ENCODE data around the gene GPC5.
A peak's percentile ranks its signal among the peaks of the same experiment; 100 is the strongest.

GPC5 gene

DNA sequence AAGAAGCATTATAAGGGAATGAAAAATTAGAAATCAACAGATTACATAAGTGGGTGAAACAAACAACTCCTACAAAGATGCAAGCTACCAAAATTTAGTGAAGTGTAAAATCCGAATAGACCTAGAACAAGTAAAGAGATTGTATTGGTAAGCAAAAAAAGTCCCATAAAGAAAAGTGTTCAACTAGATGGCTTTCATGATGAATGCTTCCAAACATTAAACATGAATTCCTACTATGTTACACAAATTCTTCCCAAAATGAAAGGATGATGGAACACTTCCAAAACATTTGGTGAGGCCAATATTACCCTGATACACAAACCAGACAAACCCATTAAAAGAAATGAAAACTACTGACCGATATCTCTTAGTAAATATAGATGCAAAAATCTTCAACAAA is 139.0 kb downstream of the GPC5 start:
- DNase-seq: no peak

GRCh38 chr13:91539286-91540157 is 141.1 kb downstream of the GPC5 start:
- no peak for DNase-seq

DNA sequence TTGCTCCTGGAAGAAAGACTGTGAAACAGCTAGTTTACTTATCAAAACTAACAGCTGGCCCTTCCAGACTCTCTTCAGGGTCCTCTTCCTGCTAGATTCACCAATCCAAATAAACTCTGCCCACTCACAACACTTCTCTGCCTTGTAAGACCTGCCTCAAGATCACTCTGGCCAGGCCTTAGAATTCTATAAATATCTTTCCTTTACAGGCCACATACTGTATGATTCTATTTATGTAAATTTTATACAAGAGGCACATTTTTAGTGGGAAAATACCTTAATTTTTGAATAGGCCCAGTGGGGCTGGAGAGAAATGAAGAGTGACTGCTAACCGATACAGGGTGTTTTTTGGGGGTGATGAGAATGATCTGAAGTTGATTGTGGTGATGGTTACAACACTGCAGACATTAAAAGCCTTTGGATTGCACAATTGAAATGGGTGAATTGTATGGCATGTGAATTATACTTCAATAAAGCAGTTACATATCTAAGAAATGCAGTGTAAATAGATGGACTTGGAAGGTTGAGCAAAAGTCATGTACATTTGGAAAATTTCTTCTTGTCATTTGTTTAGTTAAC is 141.8 kb downstream of the GPC5 start:
- DNase-seq: no peak

GRCh38 chr13:91544723-91545122 is 146.3 kb downstream of the GPC5 start:
- peak in 7 of 56 donors; percentile 1 to 45 (median 2) for DNase-seq

DNA sequence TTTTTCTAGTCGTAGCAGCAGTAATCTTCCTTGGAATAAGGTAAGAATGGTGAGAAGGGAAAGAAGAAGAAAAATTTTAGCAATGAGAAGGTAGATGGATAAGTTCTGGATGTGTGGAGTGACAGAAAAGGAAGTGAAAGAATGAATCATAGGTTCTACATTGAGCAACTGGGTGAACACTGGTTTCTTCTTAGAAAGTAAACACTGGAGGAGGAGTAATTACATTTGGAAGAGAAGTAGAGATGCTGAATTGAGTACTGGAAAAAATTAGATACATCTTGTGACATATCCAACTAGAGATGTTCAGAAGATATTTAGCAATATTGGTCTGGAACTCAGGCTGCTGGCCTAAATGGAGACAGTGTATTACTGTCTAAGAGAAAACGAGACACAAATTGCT is 148.5 kb downstream of the GPC5 start:
- no peak for DNase-seq

DNA sequence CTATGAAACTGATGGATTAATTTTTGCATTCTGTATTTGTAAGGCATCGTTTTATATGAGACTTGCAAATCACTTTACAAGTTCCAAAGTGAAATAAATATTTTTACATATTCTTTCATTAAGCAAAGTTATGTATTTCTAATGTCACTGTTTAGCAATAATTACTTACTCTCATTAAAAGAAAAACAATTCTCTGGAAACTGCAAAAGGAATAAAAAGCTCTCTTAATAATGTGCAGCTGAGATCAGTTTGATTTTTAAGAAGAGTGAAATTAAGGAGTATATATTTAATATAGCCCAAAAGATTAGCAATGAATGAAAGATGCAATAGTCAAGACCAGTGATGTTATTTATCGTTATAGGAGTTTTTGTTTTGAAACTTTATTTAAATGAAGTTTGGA is 155.2 kb downstream of the GPC5 start:
- no peak for DNase-seq

DNA sequence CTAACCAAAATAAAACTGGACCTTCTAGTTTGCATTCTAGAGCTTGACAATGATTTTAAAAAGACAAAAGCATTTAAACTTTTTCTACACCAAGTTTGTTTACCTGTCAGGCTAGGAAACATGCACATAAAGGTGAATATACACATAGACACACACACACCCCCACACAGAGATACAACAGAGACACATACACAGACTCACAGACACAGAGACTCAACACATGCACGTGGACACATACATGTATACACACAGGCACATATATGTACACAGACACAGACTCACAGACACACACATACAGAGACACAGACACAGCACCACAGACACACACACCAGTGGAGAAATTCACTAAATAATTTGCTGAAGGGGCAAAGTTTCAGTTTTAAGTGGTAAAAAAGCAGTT is 155.7 kb downstream of the GPC5 start:
- no peak for DNase-seq

DNA sequence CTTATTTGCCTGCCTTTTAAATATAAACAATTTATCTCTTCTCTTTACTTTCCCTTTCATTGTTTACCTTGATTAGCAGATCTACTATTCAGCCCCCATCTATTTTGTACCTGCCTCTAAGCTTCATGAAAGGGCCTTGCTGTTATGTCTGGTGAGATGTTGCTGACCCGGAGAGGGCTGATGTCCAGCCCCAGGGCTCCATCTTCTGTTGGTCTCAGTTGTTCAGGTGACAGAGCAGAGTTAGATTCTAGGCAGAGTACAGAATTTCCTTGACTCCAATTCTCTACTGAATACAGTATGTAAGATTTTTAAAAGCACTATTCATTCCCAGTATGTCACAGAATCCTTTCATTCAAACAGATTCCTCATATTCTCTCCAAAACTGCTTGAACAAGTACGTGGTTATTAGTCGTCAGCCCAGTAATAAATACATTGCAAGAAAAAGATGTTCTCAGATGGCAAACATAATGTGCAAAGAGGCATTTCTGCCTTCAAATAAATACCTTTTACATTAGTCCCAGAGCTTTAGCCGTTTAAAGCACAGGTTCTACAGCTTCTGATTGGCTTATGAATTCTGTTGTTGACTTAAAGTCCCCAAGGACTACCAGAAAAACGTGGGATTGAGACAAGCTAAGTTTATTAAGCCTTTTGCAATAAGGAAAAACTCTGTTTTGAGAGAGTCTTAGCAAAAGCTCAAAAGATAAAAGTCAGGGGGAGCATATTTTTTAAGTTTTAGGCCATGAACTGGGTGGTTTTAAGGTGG is 159.1 kb downstream of the GPC5 start:
- no peak for DNase-seq

DNA sequence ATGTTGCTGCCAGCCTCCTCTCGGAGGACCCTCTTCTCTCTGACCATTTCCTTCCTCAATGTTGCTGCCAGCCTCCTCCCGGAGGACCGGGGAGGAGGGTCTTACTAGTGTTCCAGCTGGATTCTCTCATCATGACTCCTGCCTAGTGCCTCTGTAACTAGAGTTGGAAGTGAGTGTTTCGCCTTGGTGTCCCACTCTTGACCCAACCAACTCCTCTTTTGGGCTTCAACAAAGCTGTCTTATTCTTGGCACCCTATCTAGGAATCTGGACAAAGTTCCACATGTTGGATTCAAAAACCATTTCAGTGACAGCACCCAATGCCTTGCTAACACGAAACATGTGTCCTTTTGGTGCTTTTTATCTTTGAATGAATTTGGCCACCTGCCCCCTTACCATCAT is 165.4 kb downstream of the GPC5 start:
- DNase-seq: no peak

DNA sequence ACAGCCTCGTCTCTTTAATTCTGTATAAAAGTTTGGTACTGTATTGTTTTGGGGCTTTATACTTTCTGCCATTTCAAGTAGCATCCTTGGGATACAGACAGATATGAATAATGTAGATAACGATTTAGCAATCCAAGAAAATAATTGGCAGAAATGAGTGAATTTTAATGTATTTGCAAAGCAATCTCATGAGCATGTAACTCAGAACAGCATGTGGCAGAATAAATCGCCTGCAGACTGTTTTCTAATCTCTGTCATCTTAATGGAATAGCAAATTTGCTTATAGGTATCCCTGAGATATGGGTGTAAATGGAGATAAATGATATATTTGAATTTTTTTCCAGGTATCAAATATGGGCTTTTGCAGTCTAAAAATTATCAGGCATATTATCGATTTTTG is 166.0 kb downstream of the GPC5 start:
- DNase-seq: no peak

- DNase-seq: no peak
These were observed 166.9 kb downstream of the GPC5 start for GRCh38 chr13:91565296-91565695.

- no peak for DNase-seq
These were observed 169.2 kb downstream of the GPC5 start for GRCh38 chr13:91567485-91568207.

DNA sequence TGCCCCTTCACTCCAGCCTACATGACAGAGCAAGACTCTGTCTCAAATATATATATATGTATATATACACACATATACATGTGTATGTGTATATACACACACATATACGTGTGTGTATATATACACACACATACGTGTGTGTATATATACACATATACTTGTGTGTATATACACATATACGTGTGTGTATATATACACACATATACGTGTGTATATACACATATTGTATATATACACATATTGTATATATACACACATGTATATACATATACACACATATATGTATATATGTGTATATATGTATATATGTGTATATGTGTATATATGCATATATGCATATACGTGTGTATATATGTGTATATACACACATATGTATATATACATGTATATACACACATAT is 173.3 kb downstream of the GPC5 start:
- no peak for DNase-seq

GRCh38 chr13:91572439-91572838 is 174.0 kb downstream of the GPC5 start:
- no peak for DNase-seq

DNA sequence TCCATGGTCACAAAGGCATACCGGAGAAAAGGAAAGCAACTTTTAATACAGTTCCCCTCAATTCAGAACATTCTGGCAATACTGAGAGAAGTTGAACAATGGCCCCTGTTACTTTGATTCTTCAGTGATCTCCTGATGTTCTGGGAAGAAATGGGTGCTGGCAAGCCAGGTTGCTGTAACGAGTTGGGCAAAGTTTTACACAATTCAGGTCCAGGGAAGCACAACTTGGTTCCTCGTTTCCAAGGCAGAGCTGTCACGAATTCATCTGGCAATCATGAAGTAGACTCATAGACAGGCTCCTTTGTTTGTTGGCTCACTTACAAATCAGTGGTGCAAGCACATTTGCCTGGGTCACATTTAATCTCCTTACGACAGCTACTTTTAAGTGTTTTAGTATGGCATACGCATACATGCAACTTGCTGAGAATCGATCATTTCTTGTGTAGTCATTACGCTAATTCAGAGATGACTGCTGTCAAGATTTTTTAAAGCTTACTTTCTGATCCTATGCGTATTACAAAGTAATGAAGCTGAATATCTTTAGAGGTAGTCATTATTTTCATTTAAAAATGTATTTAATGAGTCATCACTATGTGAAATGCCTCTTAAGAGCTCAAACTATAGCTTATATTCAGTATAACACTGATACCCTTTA is 174.7 kb downstream of the GPC5 start:
- peak in 2 of 56 donors; percentile 3 for DNase-seq

GRCh38 chr13:91574766-91575165 is 176.3 kb downstream of the GPC5 start:
- DNase-seq: no peak

DNA sequence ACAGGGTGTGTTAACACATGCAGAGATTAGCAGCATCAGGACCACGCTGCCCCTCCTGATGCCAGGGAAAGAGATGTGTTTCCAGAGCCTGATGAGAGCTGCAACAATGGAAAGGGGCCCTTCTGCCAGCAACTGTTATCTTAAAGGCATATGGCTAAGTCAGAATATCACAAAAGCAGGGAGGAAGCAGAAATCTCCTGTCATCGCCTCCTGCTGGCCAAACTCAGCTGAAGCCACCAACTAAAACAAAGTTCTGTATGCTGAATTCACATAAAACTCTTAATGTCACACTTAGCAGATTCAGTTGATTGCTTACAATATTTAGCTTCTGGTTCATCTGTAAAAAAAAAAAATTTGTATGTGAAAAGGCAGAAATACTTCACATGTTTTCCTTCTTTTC is 178.2 kb downstream of the GPC5 start:
- DNase-seq: no peak

GRCh38 chr13:91579320-91579719 is 180.9 kb downstream of the GPC5 start:
- no peak for DNase-seq

DNA sequence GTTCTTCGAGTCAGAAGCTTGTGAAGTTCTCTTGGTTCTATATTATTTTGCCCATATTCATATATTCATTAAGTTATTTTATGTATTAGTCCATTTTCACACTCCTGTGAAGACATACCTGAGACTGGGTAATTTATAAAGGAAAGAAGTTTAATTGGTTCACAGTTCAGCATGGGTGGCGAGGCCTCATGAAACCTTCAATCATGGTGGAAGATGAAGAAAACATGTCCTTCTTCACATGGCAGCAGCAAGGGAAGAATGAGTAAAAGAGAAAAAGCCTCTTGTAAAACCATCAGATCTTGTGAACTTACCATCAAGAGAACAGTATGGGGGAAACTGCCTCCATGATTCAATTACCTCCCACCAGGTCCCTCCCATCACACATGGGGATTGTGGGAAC is 182.3 kb downstream of the GPC5 start:
- DNase-seq: no peak

- no peak for DNase-seq
These were observed 188.2 kb downstream of the GPC5 start for GRCh38 chr13:91586609-91587008.

DNA sequence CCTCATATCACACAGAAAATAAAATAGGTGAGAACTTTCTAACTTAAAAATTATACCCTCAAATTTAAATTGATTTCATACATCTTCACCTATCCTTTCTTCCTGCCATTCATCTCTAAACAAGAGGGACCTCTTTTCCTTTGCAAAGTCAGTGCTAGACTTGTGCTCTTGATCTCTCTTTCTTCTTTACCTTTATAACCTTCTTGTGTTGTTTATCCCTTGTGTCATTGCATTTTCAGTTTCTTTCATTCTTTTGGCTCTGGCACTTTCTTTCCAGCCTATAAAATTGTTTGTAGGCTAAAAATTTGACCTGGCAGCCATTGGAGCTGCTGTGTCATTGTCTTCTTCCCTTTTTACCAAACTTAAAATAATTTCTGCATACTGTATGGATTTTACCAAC is 190.1 kb downstream of the GPC5 start:
- DNase-seq: no peak

All from nucleus accumbens (tissue), 56 donors.